NOMO-1 treated with DMSO at 0.1 percent for 48 hours (cell line): Measurements from ENCODE around the gene CAPSL.
"Not testable (repeated sequence)": the region's sequence is repeated elsewhere in the genome, so short reads cannot be mapped to it uniquely, and the experiment has no call there.

Experiments
- DNase-seq: peaks from one replicate; lab custom pipeline; 2025; ENCODE audit not compliant: unreplicated experiment; lab: John Stamatoyannopoulos, UW

Gene CAPSL

DNA sequence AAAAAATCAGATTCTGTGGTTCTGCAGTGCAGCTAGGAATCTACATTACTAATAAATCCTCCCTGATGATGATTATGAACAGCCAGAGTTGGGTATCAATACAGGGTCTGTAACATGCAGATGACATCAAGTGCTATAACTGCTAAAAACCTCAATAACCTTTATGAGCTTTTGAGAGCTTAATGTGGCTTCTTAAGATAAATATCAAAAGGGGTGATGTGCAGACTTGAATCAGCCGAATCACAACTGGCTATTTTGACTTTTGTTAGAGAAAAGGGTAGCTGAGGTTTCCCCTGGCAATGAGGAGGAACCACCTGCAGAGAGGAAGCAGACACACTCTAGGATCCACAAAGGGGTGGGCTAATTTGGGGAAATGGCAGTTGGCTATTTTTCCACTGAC lies 30.2 kb downstream of the CAPSL start:
- DNase-seq: peak; percentile 53

DNA sequence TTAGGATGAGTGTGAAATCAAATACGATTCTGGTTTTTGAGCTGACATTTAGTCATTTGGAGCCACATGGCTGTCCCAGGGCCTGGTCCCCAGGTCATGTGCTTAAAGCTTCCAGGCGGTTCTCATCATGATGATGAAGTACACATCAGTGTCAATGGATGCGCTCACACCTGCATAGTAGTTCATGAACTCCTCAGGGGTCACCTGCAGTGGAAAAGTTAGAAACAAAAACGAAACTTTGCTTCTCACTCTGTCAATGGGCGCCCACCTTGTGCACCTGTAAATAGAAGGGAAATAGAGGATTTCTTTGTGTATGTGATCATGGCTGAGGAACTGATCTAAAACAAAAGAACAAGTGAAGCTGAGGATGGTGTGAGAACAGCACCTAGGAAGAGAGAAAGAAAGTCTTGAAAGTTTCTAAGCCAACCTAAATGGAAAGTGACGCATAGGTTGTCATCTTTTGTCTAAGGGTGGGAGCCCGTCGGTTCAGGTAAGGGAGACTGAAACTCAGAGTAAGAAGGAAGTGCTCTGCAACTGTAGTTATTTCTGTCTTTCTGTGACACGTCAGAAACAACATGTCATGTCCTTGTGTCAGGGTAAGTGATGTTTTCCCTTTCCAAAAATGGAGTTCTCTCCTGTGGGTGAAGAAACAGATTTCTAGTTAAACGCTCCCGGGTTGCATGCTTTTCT lies 33.8 kb downstream of the CAPSL start:
- DNase-seq: no peak

DNA sequence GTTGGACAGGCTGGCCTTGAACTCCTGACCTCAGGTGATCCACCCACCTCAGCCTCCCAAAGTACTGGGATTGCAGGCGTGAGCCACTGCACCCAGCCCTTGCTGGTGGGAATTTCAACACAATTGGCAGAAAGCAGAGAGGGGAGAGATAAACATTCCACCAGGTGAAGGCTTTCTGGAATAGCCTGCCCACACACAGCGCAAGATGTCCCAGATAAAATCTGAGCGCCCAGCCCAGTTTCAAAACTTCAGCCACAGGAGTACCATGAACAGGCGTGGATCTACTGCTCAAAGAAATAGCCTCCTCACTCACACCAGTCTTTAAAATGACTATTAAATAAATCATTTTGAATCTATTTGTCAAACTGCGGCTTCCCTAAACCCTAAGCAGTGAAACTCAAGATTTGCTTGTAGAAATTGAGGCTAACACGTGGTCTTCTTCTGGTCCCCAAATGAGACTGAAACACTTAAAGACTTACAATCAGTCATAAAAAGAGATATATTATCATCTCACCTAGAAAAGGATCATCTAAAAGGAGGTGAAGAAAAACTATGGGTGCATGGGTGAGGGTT lies 34.7 kb downstream of the CAPSL start:
- no peak for DNase-seq

DNA sequence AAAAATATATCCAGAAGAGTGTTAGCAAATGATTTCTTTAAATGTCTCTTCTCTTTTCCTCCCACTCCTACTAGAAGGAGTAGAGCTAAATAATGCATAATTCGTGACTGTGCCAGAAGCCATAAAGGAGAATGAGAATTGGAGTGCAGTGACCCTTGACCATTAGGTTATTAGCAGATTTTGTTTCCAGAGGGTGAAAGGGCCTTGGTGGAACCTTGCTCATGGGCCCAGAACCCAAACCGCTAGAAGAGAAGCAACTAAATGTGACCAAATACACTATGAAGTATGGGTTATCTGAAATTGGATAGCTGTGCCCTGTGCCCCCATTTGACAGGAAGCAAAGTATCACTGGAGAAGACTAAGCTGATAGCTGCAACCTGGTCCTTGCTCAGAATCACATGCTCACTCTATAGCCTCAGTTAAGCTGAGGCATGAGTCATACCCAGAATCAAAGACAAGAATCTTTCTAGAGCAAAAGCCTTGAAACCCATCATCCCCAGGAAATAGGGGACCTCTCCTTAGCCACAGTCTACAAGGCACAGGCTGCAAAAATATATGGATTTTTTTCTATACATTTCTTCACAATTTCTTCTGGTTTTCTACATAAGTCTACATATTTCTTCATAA lies 36.3 kb downstream of the CAPSL start:
- DNase-seq: no peak

DNA sequence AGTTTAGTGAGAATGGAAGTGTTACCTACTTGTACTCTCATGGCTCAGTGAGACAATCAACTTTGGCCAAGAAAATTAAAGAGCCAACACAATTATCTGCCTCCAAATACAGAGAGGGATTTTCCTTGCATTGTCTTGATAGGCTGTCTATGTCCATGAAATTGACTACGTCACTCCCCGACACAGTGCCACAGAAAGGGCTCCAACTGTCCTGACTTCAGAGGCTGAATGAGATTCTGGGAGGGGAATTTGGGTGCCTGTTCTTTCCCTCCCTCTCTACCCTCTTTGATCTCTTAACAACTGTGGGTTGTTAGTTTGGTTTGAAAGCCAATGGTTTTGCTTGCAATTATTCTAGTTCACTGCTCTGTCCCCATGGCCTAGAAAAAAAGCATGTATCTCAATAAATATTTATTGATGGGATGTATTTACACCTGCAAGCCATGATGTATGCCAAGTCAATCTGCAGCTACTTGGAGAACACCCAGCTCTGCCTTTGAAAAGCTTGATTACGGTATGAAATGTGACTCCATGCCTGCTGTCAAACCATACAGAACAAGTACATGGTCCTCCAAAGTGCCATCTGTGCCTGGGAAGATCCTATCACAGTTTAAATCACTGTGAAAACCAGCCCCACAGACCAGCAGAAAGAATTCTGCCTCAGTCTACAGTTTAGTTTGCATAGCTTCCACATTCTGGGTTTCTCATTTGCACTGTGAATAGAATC lies 37.3 kb downstream of the CAPSL start:
- DNase-seq: no peak

DNA sequence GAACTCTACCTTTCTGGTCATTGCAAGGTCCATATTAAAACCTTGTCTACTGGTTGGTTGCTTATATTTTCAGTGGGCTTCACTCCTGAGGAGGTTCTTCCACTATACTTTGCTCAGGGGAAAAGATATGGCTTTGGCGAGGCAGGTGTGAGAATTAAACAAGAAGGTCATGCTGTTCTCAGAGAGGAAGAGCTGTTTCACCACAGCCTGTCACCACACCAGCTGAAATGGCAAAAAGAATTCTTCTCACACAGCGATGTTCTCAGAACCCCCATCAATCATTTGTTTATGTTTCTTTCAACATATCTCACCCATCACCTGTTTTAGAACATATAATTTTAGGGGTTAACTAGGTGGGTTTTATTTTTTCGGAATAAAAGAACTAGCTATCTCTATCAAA lies 38.6 kb downstream of the CAPSL start:
- DNase-seq: no peak

DNA sequence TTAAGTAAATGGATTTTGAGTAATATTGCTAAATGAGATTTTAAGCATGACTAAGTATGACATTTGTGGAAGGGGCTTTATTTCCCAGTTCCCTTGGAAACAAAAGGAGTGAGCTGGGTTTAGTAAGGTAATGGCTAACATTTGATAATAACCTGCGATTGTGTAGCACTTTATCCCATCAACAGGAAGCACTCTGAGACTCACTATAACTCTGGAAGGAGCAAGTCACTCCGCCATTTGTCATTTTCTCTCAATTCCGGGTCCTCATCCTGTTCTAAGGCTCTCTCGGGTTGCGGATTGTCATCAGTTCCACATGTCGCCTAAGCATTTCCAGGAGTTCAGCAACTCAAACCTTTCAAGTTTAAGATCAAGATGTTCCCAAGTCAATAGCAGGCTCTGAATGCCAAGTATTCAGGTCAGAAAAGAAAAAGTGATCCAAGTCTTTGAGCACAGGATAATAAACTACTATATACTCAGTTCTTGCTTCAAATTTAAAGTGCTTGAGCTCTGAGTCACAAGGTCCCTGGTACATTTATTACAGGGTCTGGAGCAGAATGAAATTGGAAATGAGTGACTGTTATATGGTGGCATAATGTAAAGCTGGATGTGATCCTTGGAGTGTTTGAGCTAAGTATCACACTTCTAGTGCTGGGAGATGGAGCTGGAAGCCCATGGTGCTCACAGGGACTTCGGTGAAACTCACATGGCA lies 39.3 kb downstream of the CAPSL start:
- DNase-seq: no peak

DNA sequence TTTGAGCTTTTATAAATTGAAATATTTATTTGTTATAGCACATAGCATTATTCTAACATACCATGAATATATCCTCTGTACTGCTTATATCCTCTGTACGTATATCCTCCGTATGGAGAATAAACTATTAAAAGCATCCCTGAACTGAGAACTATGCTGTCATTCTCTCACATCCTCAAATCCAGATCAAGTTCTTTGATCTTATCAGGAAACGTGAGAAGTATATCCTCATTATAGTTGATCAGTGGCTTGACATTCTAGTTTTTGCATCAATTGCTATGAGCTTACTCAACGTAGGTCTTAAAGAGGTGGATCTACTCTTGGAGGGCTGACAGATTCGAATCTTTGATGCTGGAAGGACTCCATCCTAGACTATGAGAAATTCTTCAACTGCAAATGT lies 44.3 kb downstream of the CAPSL start:
- DNase-seq: no peak

DNA sequence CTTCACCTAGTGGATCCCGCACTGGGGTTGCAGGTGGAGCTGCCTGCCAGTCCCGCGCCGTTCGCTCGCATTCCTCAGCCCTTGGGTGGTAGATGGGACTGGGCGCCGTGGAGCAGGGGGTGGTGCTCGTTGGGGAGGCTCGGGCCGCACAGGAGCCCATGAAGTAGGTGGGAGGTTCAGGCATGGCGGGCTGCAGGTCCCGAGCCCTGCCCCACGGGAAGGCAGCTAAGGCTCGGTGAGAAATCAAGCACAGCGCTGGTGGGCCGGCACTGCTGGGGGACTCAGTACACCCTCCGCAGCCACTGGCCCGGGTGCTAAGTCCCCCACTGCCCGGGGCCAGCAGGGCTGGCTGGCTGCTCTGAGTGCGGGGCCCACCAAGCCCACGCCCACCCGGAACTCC lies 45.6 kb downstream of the CAPSL start:
- not testable (repeated sequence) for DNase-seq

DNA sequence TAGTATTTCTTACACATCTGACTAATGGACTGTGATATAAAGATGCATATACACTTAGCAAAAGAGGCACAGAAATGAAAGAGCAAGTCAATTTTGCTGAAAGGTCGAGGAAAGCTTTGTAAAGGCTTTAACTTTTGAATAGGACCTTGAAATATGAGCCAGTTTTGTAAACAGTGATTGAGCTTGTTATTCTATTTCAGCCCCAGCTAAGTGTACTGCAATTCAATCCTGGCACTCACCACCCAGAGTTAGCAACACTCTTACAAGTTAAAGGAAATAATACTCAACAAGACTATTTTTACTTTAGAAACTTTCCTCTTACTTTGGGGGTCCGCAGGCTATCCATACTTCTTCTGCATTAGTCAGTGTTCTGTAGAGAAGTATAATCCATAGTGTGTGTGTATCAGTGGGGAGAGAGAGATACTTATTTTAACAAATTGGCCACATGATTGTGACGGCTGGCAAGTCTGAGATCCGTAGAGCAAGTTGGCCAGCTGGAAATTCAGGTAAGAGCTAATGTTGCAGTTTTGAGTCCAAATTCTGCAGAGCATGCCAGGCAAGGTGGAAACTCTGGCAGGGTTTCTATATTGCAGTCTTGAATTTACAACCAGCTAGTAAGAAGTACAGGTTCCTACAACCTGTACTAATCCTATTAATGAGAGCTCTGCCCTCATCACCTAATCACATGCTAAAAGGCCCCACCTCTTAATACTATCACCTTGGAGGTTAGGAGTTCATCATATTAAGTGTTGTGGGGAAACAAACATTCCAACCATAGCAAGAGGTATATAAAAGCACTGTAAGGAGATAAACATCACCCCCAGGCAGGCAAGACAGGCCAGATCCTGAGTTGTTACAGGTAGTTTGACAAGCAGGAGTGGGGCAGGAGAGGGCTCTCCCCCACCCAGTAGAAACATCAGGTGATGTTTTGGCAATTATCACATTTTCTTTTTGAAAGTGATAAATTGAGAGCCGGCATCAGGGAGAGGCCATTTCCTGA lies 48.1 kb downstream of the CAPSL start:
- DNase-seq: no peak

DNA sequence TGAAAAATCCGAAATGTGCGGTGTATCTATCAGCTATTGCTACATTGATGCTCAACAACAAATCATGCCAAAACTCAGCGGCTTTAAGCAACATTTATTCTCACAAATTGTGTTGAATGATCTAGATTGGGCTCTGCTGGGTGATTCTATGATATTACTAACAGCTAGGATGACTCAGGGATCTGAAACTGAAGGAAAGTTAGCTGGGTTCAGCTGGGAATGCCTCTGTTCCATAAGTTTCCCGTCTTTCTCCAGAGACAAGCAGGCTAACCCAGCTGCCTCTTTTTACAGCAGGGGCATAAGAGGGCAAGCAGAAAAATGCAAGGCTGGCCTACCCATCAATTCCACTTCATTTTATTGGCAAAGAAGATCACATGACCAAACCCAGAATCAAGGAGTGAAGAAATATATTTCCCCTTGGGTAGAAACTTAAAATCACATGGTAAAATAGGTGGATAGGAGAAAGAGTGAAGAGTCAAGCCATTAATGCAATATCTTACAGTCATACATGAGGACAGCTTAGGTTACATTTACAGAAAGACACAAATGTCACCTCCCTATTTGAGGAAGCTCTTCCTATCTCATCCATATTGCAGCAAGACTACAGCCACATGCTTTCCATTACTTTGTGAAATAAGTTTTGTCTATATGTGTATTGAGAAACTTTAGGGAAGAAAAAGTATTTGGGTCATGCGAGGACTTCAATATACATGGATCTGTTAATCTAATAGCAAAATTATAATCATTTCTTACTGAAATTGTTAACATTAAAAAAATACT lies 50.9 kb downstream of the CAPSL start:
- no peak for DNase-seq

DNA sequence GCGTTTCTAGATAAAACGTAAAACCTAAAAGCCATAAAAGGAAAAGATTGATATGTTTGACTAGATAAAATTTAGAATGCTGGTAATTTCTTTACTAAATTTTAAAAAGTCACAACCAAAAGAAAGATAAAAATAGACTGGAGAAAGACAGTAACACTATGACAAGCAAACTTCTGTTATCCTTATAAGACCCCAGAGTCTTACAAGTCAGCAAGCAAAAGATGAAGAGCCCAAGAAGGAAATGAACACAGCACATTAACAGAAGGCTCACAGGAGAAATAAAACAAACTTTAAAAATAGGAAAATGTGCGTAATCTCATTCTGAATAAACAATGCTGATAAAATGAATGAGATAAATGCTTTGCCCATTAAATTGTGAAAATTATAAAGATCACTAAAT lies 52.0 kb downstream of the CAPSL start:
- no peak for DNase-seq

DNA sequence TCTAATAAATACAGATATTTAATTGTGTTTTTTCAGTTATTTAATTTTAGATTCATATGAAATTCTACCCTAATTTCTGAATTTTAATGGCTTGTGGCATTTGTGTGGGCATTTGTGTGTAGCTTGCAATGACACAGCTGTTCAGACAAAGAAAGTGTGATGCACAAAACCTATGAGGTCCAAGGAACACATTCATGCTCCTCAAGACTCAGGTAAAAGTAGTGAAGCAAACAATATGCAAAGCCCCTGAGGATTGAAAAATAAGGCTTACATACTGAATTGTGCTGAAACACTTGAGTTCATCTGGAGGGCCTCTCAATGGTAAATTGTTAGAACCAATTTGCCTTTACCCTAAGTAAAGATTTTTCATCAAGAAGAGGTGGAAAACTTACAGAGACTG lies 53.6 kb downstream of the CAPSL start:
- DNase-seq: no peak

DNA sequence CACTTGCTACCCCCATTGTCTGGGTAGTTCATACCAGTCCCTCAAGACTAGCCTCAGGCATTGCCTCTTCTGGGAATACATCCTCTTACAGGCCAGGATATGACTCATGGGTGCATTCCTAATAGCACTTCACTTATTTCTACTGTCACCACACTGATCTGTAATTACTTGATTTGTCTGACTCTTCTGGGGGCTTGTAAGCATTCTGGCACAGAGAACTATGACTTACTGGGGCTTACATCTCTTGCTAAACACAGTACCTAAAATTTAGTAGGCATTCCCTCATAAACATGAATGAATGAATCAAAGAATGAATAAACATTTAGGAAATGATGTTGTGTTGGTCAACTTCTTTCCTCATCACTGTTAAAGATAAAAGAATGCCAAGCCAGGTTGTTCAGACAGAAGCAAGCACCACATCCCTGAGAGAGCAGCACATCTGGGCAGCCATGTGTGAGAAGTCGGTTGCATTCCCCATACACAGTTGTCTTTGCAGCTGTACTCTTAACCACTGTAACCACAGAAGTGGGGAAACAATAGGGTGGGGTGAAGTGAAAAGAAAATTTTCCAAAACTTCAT lies 54.1 kb downstream of the CAPSL start:
- peak; percentile 65 for DNase-seq

DNA sequence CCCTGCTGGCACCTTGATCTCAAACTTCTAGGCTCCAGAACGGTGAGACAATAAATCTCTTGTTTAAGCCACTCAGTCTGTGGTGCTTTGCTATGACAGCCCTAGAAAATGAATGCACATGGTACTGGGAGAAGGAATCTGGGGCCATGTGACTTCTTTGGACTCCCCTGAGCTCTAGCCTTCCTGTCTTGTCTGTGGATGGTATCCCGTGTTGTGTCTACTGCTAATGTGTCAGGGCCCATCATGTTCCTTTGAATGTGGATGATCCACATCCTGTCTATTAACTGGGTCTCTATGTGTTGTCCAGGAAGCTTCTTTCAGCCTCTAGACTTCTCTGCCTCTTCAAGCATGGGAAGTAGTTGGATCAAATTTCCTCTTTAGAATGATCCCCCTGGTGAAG lies 56.7 kb downstream of the CAPSL start:
- DNase-seq: no peak

DNA sequence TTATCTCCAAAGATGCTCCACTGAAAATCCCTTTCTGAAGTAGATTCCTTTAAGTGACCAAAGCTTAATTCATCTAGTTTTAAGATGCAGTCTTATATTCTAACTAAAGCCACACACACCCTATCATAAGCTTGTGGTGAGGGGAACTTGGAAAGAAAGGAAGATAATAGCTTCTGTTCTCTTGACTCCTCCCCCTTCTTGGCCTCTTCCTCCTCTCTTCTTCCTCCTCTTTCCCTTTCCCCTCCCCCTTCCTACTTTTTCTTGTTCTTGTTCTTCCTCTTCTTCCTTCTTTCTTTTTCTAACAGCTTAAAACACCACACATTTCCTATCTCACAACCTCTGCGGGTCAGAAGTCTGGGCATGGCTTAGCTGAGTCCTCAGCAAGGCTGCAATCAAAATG lies 58.3 kb downstream of the CAPSL start:
- peak; percentile 50 for DNase-seq

DNA sequence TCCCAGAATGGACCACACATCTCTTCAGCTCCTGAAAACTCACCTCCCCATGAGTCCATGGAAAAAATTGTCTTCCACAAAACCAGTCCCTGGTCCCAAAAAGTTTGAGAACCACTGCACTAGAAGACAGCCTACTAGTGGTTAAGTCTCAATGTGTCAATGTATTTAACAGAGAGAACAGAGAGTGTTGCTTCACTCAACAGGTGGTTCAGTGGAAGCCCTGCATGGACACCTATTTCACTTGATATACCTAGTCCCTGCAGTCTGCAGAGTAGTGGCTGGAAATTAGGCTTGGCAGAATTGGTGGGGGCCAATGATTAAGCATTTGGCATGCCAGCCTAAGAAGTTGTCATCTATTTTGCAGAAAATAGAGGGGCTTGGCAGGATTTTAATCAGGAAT lies 58.8 kb downstream of the CAPSL start:
- no peak for DNase-seq

DNA sequence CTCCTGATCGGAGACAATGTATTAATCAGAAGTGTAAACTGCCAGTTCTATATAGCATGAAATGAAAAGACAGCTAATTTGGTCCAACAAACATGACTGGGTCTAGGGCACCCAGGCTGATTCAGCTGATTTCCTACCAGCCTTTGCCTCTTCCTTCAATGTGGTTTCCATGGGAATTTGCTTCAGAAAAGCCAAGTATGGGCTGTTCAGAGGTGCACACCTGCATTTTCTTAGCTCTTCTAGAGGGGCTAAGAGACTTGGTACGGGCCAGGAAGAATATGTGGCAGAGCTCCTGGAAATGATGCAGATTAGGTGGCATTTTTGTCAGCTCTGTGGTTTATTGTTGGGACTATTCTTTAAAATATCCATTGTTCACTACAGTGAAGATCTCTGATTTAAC lies 59.3 kb downstream of the CAPSL start:
- DNase-seq: no peak

DNA sequence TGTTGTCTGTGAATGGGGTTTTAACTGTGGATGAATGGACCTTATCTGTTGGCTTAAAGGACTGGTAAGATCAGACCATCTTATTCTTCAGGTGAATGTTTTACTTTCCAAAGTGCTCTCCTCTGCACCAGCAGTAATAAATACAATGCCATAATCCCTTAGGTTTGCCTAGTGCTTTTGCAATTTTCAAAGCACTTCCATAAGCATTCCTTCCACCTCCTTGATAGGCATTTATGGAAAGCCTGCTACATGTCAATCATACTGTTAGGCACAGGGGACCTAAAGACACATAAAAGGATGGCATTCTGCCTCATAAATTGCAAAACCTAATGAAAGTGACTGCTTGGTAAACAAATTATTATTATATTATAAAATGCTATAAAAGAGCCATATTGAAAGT lies 60.3 kb downstream of the CAPSL start:
- DNase-seq: no peak
